ENCODE measurements around the gene ZNF497.
A peak's percentile ranks its signal among the peaks of the same experiment; 100 is the strongest.
"Not testable (repeated sequence)": the region's sequence is repeated elsewhere in the genome, so short reads cannot be mapped to it uniquely, and the experiment has no call there.

The ZNF497 gene

DNA sequence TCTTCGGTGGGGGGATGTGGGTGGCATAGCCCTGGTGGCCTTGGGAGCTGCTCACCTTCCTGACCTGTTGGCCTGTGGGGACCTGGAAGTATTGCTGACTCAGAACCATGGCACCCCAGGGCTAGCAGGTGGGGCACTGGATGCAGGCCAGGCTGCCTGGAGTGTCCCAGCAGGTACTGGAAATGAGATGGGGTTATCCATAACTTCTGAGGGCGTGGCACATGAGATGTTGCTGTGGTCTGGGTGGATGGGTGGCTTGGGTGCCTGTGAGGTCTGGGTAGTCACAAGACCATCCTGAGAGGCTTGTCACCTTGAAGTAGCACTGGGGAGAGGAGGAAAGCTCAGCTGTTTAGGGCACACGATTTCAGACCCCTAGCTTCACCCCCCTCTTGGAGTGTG, 32.3 kb upstream of the ZNF497 start:
- no peak for DNase-seq (ENCODE audit: low read depth in 1 of 2, low spot score in 1 of 2)

DNA sequence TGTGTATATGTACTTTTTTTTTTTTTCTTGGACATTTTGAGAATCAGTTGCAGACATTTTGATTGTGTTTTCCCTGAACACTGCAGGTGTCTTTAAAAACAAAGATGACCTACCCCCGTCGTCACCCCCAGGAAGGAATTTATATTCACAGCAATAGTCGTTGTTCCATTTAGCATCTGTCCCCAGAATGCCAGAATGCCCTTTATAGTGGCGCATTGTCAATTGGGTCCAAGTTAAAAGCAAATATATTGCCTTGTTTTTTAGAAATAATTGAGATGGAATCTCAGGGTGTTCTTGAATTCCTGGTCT, 31.1 kb upstream of the ZNF497 start:
- no peak for DNase-seq (ENCODE audit: low read depth in 1 of 2, low spot score in 1 of 2)

DNA sequence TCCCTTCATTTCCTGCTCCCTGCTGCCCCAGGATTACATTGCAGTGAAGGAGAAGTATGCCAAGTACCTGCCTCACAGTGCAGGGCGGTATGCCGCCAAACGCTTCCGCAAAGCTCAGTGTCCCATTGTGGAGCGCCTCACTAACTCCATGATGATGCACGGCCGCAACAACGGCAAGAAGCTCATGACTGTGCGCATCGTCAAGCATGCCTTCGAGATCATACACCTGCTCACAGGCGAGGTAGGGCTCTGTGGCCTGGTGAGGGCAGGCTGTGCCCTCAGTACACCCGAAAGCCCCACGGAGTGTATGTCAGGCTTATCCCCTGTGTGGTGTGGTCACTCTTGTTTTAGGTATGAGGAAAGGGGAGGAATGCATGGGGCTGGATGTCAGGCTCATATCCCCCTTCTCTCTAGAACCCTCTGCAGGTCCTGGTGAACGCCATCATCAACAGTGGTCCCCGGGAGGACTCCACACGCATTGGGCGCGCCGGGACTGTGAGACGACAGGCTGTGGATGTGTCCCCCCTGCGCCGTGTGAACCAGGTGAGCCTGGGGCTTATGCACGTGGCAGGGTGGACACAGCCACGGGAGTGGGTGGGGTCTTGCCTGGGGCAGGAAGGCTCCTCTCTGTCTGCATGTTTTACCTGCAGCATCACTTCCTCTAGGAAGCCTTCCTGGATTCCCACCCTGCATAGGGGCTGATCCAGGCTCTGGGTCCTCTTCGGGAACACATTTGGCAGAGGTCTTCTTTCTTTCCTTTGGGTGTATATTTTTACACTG, 30.6 kb upstream of the ZNF497 start:
- DNase-seq (ENCODE audit: low read depth in 1 of 2, low spot score in 1 of 2): no peak

DNA sequence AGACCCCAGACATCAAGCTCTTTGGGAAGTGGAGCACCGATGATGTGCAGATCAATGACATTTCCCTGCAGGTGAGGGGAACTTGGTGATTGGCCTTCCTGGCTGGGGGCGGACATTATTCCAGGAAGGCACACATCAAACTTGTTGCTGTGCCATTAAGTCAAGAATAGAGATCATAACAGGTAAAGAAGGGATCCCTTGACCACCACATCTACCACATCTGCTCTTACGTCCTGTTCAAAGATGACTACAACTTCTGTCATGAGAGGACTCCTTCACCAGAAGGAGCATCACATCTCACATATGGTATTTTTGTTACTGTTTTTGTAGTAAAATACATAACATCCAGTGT, 25.6 kb upstream of the ZNF497 start:
- DNase-seq (ENCODE audit: low read depth in 1 of 2, low spot score in 1 of 2): no peak

DNA sequence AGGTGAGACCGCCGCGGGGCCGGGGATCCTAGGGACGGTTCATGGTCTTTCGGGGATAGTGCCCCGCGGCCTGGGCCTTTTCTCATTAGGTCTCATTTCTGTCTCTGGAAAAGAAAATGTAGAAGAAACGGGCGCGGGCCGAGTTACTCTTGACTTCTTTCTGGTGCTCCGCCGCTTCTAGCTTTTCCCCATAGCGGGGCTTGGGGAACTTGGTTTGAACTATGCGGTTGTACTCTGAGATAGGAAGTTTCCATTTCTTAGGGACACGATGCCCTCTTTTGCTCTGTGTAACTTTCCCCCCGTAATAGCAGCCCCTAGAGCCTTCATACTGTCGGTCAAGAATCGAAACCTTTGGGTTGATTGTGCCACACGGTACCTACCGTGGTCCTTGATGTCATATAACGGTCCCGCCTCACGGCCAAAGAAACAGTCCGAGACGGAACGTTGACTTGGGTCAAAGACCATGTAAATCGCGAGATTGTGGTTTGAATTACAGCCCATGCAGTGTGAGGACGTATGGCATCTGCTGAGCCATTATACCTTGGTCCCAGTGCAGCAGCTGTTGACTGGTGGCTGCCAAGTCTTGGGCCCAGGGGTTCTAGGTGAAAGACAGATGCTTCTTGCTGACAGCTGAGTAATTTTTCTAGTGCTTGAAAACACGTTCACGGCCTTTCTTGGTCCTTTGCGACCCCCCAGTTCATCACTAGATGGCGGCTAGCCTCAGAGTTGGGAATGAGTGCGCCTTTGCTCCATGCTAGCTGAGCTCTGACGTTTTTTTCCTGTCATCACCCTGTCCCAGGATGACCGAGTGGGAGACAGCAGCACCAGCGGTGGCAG, 25.0 kb upstream of the ZNF497 start:
- DNase-seq (ENCODE audit: low read depth in 1 of 2, low spot score in 1 of 2): no peak

DNA sequence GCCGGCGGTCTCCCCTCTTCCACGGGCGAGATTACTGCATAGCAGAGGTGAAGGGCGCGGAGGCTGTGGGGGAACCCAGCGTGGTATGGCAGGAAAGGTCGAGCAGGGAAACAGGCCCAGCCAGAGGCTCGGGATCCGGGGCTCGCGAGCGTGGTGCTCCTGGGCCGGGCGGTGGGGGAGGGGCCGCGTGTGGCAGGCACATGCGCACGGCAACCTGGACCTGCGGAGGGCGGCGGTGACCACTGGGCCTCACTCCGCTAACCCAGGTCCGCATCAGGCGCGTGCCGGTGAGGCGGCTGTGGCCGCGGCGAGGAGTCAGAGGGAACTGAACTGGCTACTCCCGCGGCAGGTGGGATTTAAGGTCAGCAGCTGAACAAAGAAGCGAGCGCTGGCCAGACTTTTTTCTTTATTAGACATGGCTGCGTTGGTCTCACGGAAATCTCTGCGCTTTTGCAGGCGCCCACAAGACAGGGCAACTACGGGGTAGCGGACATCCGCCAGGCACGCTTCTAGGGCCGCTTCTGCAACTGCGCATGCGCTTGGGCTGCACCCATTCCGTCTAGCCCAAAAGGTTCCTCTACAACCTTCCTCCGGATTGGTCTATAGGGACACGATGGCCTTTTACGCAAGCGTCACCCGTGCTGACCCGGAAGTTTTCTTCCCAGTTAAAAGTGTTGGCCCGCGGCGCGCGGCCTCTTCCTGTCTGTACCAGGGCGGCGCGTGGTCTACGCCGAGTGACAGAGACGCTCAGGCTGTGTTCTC, 24.2 kb upstream of the ZNF497 start, which contains the start of gene RPS5:
TSS of gene RPS5 (plus strand) at position 694 of the 762 bp plus-strand sequence. CDS start 869 bp downstream, outside the sequence.
- peak; percentile 93 to 97 for DNase-seq (ENCODE audit: low read depth in 1 of 2, low spot score in 1 of 2)

DNA sequence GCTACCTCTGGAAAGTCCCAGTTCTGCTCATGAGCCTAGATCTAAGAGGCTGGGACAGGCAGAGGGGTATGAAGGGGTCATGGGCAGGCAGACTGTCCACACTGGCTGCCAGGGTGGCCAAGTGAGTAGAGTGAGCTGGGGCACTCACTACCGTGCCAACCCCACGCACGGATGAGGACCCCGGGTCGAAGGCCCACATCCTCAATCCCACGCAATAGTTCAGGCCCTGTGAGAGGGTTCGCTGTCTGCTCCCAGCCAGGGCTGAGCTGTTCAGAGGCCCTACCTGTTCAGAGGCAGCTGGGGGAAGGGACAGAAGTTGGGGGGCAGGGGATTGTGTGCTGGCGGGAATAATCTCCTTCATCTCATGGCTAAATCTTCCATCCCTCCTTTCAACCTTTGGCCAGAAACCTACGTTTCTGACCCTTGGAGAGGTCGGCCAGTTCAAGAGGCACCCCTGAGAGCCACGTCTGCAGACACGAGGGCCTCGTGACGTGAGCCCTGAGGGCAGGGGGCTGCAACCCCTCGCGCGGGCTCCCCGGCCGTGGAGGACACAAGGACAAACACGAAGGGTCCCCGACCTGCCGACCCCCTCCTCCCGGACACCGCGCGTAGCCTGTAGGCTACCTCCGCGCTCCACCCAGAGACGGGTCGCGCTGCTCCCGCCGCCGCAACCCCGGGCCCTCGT, 23.5 kb upstream of the ZNF497 start:
- DNase-seq (ENCODE audit: low read depth in 1 of 2, low spot score in 1 of 2): peak in 1 of 2 donors; percentile 32

DNA sequence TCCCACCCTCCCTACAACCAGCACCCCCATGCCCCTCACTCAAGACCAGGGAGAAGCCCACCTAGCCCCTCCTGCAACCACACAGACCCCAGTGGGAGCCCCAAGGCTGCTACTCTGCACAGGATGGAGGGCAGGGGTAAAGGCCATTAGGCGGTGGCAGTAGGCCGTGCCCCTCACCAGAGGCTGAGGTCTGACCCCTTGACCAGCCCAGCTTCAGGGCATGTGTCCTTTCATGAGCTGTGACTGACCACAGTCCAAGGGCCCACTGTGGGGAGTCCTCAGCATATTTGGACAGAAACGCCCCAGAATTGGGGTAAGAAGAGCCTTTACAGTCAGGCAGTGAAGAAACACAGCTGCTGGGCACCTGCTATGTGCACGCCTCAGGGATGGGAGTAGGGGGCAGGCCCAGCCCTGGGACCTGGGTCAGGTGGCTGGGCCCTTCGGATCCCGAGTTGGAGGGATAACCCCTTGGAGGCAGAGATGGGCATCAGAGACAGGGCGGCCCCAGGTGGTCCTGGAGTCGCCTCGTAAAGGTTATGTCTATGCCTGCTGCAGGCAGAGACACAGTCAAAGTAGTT, 22.9 kb upstream of the ZNF497 start:
- DNase-seq (ENCODE audit: low read depth in 1 of 2, low spot score in 1 of 2): no peak

DNA sequence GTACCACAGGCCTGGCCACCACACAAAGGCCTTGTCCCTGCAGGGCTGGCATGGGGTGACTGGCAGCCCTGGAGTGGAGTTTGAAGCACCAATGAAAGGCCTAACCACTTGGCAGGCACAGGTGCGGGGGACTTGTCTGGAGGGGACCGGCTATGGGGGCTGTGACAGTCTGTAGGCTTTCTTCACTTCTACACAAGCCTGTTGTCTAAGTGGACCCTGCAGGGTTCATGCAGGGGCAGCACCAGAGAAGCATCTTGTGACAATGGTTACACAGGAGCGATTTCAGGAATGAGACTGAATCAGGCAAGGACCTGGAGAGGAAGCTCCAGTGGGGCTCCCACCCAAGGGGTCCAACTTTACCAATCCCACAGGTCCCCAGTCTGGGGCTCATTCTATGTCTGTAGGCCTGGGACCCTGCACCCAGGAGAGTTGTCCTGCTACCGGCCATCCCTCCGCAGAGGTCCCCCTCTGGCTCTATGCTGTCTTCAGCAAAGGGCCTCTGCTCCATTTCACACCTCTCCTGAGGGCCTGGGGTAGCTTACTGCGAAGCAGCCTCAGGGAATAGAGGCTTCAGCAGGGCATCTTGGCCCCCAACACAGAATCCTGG, 20.5 kb upstream of the ZNF497 start:
- no peak for DNase-seq (ENCODE audit: low read depth in 1 of 2, low spot score in 1 of 2)

DNA sequence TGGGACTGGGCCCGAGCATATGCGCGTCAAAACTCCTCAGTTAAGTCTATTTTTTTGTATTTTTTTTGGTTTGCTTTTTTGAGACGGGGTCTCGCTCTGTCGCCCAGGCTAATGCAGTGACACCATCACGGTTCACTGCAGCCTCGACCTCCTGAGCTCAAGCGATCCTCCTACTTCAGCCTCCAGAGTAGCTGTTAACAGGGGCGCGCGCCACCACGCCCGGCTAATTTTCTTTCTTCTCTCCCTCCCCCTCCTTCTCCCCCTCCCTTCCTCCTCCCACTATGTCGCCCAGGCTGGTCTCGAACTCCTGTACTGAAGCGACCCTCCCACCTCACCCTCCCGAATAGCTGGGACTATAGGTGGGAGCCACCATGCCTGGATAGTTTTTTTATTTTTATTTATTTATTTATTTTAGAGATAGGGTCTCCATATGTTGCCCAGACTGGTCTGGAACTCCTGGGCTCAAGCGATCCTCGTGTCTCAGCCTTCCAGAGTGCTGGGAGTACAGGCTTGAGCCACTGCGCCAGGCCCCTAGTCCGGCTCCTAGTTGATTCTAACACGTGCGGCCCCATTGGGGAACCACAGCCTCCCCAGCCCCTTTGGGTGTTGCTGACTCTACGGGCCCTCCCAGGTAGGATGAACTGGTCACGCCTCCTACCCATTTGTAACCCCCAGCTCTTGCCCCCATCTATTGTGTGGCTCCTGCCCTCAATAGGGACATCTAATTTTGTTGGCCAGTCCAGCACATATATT, 19.1 kb upstream of the ZNF497 start:
- DNase-seq (ENCODE audit: low read depth in 1 of 2, low spot score in 1 of 2): no peak

DNA sequence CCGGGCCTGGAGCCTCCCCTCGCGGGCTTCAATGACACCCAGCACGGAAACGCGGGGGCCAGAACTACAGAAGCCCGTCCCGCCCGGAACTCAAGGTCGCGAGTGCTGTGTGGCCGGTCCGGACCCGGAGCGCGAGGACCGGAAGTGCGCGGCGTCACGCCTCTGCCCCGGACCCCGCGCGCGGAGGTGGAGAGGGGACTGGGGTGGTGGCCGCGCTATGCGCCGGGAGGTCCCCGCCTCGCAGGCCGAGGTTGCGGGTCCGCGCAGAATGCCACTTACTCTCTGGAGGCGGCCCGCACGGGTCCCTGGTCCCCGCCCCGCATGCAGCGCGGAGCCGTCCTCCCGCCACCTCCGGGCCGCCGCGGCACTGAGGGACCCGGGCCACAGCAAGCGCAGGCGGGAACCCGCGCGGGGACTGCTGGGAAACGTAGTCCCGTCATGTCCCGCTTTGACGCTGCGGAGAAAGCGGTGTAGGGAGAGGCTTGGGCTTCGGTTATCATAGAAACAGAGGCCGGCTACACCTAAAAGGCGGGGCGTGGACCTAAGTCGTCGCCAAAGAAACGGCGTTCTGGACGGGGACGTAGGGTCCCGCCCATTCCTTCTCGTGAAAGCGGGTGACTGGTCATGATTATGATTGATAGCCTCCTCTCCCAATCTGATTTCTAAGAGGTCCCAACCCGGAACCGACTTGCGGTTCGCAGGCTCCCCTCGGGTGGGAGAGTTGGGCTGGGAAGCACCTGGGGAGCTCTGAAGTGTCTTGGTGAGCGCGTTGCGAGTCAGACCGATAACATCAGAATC, 18.3 kb upstream of the ZNF497 start, which contains the start of gene ZNF837:
TSS of gene ZNF837 (minus strand) at position 369 of the 798 bp plus-strand sequence. CDS start 11,698 bp downstream, outside the sequence.
- DNase-seq (ENCODE audit: low read depth in 1 of 2, low spot score in 1 of 2): peak; percentile 90 to 99

DNA sequence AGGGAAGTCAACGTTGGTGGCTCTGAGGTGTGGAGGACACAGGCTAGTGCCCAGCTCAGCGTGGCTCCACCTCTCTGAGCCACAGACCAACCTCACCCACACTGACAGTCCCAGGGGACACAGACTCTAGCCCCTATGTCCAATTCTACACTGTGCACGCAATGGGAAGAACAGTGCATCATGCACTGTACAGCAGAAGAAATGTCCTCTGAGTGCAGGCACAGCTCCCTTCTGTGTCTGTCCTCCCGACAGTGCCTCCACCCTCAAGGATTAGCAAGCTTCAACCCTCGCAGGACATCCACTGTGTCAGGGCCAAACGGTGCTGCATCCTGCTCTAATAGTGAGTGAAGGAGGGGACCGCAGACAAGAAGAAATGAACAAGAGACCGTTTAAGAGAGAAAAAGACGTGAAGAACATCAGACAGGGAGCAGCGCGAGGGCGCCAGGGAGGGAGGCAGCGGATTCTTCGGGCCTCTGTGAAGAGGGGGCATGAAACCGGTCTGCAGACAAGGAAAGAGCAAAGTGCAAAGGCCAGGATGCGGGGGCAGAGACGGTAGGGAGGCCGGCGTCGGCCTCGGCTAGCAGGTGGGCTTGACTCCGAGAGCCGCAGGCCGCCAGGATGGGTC, 17.6 kb upstream of the ZNF497 start:
- no peak for DNase-seq (ENCODE audit: low read depth in 1 of 2, low spot score in 1 of 2)

DNA sequence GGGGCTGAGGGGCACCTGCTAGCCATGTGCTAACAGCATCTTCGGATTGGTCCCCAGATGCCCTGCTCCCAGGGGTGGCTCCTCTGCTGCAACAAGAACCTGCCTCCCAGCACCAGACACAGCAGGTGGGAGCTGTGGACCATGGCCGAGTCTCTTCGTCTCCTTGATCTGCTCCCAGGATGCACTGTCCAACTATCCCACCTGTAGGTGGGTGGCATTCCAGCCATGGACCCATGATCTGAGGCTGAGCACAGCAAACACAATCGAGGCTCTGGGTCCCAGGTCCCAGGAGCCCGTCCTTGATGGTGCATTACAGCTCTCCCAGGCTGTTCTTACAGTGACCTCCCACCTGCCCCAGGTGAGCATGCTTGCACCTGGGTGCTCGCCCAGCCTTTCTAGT, 16.7 kb upstream of the ZNF497 start:
- DNase-seq (ENCODE audit: low read depth in 1 of 2, low spot score in 1 of 2): no peak

DNA sequence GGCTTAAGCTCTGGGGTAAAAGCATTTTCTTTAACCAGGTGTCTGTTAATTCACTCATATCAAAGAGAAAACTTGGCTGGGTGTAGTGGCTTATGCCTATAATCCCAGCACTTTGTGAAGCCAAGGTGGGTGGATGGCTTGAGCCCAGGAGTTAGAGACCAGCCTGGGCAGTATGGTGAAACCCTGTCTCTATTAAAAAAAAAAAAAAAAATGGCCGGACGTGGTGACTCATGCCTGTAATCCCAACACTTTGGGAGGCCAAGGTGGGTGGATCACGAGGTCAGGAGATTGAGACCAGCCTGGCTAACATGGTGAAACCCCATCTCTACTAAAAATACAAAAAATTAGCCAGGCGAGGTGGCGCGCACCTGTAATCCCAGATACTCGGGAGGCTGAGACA, 14.2 kb upstream of the ZNF497 start:
- DNase-seq (ENCODE audit: low read depth in 1 of 2, low spot score in 1 of 2): not testable (repeated sequence)

DNA sequence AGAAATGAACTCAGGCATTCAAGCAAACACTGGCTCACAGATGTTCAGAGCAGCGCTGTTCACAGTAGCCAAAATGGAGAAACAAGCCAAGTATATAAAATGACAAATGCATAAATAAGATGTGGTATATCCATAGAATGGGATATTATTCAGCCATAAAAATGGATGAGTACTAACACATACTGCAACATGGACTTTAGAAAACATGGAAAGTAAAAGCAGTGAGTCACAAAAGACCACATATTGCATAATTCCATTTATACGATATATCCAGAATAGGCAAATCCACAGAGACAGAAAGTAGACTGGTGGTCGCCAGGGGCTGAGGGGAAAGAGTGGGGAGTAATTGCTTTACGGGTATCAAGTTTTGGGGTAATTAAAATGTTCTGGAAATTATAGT, 11.6 kb upstream of the ZNF497 start:
- DNase-seq (ENCODE audit: low read depth in 1 of 2, low spot score in 1 of 2): no peak

DNA sequence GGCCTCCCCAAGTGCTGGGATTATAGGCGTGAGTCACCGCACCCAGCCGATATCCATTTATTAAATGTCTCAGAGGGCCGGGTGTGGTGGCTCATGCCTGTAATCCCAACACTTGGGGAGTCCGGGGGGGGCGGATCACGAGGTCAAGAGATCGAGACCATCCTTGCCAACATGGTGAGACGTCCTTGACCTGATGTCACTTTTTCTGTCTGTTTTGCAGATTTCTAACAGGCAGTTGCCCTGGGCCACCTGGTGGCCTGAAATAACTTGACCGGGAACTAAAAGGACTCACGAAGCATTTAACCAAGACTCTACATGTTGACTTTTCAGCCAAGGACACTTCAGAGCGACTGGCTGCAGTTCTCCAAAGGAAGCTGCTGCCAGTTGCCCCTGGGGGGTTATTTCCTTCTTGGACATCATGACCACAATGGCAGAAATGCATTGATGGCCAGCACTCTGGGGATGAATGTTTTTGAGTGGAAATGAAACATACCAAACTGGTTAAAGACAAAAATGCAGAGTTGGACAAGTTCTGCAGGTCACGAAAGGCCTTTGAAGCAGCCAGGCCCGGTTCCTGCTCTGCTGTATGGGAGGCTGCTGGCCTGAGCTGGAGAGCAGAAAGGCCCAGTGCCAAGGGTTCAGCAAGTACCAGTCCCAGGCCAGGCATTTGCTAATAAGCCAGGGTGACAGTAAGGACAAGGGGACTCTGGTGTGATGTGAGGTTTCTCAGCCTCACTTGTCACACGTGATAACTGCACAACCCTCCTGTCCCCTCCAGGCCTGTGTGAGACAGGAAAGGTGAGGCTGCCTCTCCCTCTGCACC, 10.0 kb upstream of the ZNF497 start:
- DNase-seq (ENCODE audit: low read depth in 1 of 2, low spot score in 1 of 2): no peak

DNA sequence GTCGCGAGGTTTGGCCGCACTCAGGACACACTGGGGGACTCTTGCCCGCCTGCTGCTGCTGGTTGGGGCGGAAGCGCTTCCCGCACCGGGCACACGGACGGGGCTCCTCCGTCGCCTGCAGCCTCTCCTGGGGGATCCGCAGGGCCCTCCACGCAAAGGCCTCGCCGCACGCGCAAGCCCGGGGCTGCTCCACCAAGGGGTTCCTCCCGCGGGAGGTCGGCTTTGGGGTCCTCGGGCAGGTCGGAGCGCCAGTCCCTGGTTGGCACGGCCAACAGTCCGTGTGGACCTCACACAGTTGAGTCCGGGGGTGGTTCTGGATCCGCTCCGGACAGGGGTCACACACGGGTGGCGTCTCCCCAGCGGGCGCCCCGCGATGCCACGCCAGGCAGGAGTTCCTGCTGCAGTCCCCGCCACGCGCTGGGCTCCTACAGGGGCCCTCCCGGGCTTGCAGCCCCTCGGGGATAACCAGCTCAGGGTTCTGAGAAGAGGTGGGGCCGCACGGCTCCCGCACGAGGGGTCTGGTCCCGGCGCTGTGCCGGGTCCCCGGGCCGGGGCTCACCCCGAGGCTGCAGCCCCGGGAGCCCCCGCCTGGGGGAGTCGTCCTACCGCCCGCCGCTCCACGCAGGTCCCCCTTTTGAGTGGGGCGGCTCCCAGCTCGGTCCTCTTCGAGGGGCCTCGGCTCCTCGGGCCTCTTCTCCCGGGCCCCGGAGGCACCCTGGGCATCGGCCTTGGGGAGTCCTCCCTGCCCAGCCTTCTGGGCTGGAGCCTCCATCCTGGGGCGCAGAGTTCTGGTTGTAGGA, 6.2 kb upstream of the ZNF497 start:
- no peak for DNase-seq (ENCODE audit: low read depth in 1 of 2, low spot score in 1 of 2)
